ENCODE measurements around the gene RFTN1.

RFTN1 gene

DNA sequence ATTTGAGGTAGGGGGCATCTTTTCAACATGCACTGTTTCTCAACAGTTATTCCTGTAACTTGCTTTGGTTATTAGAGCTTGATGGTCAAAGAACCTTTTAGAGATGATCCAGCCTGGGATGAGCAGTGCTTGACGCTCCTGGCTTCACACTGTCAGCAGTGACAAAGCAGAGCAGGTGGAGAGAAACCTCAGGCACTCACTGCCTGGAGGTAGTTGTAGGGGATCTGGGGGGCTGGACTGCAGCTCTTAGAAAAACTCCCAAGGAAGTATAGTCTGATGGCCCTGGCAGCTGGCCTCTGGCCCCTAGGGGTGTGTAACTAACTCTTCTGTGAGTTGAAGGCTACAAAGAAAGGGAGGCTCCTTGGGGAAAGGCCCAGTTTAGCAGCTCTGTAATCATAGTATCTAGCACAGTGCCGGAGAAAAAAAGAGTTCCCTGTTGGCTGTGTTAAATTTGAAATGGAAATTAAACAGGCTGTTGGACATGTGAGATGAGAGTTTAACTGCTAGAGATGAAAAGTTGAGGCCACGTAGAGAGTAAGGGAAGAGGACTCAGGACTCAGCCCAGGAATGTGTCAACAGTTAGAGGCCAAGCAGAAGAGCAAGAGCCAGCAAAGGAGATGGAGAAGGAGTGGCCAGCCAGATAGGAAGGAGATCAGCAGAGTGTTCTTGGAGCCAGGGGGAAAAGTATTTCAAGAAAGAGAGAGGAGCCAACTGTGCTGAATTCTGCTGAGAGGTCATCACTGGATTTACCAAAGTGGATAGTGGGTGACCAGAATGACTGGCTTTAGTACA lies 234.3 kb downstream of the RFTN1 start:
- no peak overlapping the region for H3K4me3 ChIP-seq (ENCODE audit: low read depth, low read length)
- no peak for DNase-seq (ENCODE audit: low read depth)

DNA sequence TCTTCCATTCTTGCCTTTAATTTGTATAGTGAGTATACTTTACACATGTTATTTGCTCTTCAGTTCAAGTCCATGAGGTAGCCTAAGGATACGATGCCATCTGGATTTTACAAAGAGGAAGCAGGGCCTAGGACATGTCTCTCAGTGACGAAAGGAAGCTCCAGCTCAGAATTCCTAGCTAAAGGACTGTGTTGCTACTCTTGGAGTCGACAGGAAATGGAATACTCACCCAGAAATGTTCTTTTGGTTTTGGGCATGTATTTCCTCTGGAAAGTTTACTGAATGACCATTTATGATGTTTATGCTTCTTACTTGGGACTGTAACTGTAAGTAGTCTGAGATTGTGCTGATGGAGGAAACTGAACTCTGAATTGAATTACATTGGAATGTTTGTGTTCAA lies 236.0 kb downstream of the RFTN1 start:
- DNase-seq (ENCODE audit: low read depth): no peak
- H3K4me3 ChIP-seq (ENCODE audit: low read depth, low read length): no peak overlapping the region

DNA sequence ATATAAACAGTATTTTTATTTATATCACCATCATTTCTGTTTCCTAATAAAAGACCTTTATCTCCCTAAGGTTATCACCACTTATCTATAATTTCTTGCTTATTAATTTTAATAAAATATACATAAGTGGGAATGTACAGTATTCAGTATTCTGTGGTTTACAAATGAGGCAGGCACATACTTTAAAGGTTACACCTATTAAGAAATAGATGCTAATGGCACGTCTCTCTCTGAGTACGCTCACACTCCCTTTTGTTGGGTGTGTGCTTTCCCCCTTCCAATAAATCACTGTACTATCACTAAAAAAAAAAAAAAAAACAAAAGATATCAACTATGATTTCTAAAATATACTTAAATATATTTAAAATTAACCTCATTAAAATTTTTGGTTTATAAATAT lies 239.6 kb downstream of the RFTN1 start:
- H3K4me3 ChIP-seq (ENCODE audit: low read depth, low read length): no peak overlapping the region
- no peak for DNase-seq (ENCODE audit: low read depth)

DNA sequence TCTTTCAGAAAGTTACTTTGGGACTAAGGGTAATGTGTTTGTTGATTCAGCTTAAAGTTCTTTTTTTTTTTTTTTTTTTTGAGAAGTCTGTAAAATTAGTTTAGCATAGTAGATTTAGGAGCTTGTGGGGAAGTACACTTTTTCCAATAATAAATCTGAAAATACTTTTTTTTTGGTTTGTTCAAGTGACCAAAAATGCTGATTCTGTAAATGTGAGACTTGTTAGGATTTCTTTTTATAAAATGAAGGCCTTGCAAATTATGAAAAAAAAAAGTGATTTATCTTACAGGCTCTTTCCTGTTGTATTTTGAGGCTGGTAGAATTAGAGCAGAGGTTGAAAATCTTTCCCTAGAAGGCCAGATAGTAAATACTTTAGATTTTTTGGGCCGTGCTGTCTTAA lies 240.9 kb downstream of the RFTN1 start:
- no peak overlapping the region for H3K4me3 ChIP-seq (ENCODE audit: low read depth, low read length)
- DNase-seq (ENCODE audit: low read depth): no peak

DNA sequence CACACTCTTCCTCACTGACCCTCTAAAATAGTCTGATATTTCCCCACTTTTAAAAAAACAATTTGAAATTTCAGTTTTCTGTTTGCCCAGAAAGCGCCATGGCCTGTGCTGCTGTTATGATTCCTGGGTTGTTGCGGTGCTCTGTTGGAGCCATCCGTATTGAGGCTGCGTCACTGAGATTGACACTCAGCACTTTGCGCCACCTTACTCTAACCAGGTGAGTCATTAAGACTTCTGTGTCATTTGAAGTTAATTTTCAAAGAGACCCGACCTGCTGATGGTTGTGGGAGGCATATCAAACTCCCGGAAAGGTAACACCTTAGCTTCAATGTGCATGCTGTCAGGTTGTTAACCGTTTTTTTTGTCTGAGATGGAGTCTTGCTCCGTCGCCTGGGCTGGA lies 242.6 kb downstream of the RFTN1 start:
- no peak for DNase-seq (ENCODE audit: low read depth)
- no peak overlapping the region for H3K4me3 ChIP-seq (ENCODE audit: low read depth, low read length)

DNA sequence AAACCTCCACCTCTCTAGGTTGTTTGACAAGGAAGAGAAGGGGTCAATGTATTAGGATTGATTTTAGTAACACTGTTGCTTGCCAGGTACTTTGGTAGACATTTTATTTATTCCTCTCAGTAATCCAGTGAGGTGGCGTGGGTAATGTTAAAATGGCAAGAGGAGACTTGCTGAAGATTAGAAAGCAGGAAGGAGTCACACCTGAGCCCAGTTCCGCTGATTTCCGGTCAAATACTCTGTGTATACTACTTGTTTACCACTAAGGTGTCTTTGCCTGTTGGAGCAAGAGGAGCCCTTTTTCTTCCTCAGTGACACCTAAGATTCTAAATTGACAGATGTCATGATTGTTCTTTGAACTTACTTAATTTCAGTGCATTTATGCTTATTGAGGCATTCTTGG lies 246.8 kb downstream of the RFTN1 start:
- no peak for DNase-seq (ENCODE audit: low read depth)
- no peak overlapping the region for H3K4me3 ChIP-seq (ENCODE audit: low read depth, low read length)

Measured in skeletal muscle cell (primary cell).